Esophagus muscularis mucosa (tissue), 4 donors: Measurements from ENCODE around the gene NT5C3A. TPM values are rescaled to one million over a fixed set of nuclear protein-coding genes. Genes with fewer than 3 reads are reported as not detected.
"Not testable (repeated sequence)": the region's sequence is repeated elsewhere in the genome, so short reads cannot be mapped to it uniquely, and the experiment has no call there.

ENCODE experiments used
- DNase-seq: peaks from one replicate; pipeline ENCODE4 v3.0.0-alpha.2; 2017; ENCODE audit errors: extremely low spot score
- H3K27ac ChIP-seq, 4 donors: fragments of 200-600 bp; sonication (generic); replicated peaks in 1 of 4; 1 replicate in 3 of 4; 2 replicates in 1 of 4; pipeline ENCODE4 v1.5.1; 2016 to 2019; ENCODE audit warnings: mild to moderate bottlenecking in 1 of 4
- H3K27me3 ChIP-seq, 4 donors: fragments of 200-600 bp; sonication (generic); one replicate each; pipeline versions ENCODE4 v1.5.1 to v1.6.0; 2016 to 2019
- H3K36me3 ChIP-seq, 4 donors: fragments of 200-600 bp; sonication (generic); one replicate each; pipeline ENCODE4 v1.5.1; 2016 to 2019
- H3K4me1 ChIP-seq, 4 donors: fragments of 200-600 bp; sonication (generic); one replicate each; pipeline ENCODE4 v1.5.1; 2016 to 2019
- H3K4me3 ChIP-seq, 4 donors: fragments of 200-600 bp; sonication (generic); 1 replicate in 2 of 4; 2 replicates in 2 of 4; pipeline ENCODE4 v1.5.1; 2016 to 2019; ENCODE audit warnings: mild to moderate bottlenecking in 4 of 4, moderate library complexity in 1 of 4
- H3K9me3 ChIP-seq, 4 donors: fragments of 200-600 bp; sonication (generic); 1 replicate in 3 of 4; 2 replicates in 1 of 4; pipeline ENCODE4 v1.5.1; 2016 to 2019
- CTCF ChIP-seq, 3 experiments: fragments of 200-600 bp in 2 of 3; fragments of 450-650 bp in 1 of 3; sonication (generic) in 2 of 3; IDR thresholded peaks; one replicate each; pipeline ENCODE4 v1.5.1; 2017 to 2019; ENCODE audit warnings: antibody characterized with exemption in 3 of 3, mild to moderate bottlenecking in 2 of 3, moderate library complexity in 1 of 3
- EP300 ChIP-seq: sonication (generic); formaldehyde crosslinking; IDR thresholded peaks from one replicate; pipeline ENCODE4 v1.6.1; 2017; ENCODE audit warnings: antibody characterized with exemption
- POLR2A ChIP-seq: fragments of 450-650 bp; IDR thresholded peaks from one replicate; pipeline ENCODE4 v1.6.1; 2017; ENCODE audit warnings: antibody characterized with exemption, moderate library complexity, mild to moderate bottlenecking, low read depth
- POLR2AphosphoS5 ChIP-seq, 2 donors: sonication (generic); formaldehyde crosslinking; IDR thresholded peaks; one replicate each; pipeline ENCODE4 v1.6.1; 2017; ENCODE audit warnings: antibody characterized with exemption in 2 of 2
- WGBS: methylation state at CpG from one replicate; pipeline ENCODE4 v1.1.5; 2018; 5-methylcytosine and 5-hydroxymethylcytosine counted together
- intact Hi-C: fragments of 100-400 bp; cut with DNase I; formaldehyde crosslinking; loops from one replicate; pipeline ENCODE4 v1.15.1; 2023
- total RNA-seq, 4 donors: library from RNA; depleted of rRNA; stranded (reverse); fragments of >200 nt; gene quantifications; one replicate each; pipeline versions ENCODE4 v1.1.0 to v1.2.1, GENCODE V29; 2016

NT5C3A gene
- total RNA-seq, 4 donors from 2014 or later = 13.9 to 22.0 (median 19.7) TPM

DNA sequence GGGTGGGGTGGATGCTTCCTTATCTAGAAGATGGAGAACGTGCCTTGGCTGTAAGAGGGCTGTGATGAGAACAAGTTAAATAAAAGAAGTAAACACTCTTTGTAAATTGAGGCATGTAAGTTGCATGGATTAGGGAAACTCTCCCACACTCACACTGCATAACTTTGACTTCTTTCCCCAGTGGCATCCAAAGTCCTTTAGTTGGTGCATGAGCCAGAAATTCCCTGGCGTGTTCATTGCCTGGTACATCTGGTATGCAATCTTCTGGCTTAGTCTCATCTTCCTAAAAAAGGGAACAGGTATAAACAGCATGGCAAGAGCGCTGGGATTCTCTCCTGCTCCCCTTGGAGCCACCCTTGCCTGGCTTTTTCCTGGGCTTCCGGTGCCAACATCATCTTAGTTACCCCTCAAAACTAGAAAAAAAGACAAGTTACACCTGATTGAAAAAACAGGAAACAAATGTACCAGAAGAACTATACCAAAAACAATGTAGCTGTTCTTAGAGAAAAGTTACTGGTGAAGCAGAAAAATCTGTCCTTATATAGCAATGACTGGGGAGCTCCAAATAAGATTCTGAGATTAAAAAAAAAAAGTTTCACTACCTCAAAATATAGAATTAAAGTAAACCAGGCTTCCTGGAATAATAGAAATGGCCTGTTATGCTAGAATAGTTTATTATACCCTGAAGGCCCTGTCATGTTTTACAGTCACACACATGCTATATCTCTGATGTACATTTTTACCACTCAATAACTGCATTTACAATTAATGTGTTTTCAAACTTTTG is 36.8 kb upstream of the NT5C3A start:
- peaks cover 65 to 94% (median 74%) of the 10 kb centered on the region in 4 donors for H3K36me3 ChIP-seq
- H3K27ac ChIP-seq = no peak overlapping the region
- no peak overlapping the region for H3K4me3 ChIP-seq
- H3K4me1 ChIP-seq = peaks cover 0 to 12% (median 0%) of the 10 kb centered on the region in 4 donors
- no peaks in the 10 kb centered on the region for H3K27me3 ChIP-seq
- TF ChIP-seq CTCF (IDR thresholded peaks at IDR 0.05) = no peak
- TF ChIP-seq POLR2AphosphoS5 (IDR thresholded peaks at IDR 0.05) = no peak
- no peak for TF ChIP-seq POLR2A
- TF ChIP-seq EP300 = no peak
- 52% methylated on average over 4 of the region's 4 CpGs for WGBS
- DNase-seq = no peak
- intact Hi-C loops = no loop called here
- H3K9me3 ChIP-seq = no peaks in the 10 kb centered on the region

DNA sequence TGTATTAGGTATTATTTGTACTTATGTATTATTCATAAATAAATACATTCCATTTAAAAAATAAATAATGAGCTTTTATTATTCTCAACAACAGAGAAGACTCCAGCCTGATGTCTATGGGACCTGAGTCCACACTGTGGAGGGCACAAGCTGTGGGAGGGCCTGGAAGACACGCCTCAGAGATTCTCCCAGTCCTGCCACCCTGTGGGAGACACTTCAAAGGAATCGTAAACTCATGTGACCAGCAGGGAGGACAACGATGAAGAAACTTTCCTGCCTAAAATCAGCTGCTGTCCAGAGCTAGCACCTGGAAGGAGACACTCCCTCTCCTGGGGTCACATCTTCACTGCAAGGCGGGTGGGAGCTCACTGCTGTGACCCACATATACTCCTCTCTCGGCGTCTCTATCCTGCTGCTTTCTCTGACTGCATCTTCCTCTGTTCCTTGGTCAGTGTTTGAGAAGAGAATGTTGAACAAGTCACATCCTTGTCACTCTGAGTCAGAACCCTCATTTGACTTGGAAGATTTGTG is 32.2 kb upstream of the NT5C3A start:
- WGBS = 85% methylated on average over 2 of the region's 6 CpGs
- DNase-seq, intact Hi-C loops, H3K27me3 ChIP-seq, H3K27ac ChIP-seq, H3K4me3 ChIP-seq, H3K9me3 ChIP-seq, H3K4me1 ChIP-seq: not testable (repeated sequence)
- peaks cover 50 to 70% (median 61%) of the 10 kb centered on the region in 4 donors for H3K36me3 ChIP-seq

DNA sequence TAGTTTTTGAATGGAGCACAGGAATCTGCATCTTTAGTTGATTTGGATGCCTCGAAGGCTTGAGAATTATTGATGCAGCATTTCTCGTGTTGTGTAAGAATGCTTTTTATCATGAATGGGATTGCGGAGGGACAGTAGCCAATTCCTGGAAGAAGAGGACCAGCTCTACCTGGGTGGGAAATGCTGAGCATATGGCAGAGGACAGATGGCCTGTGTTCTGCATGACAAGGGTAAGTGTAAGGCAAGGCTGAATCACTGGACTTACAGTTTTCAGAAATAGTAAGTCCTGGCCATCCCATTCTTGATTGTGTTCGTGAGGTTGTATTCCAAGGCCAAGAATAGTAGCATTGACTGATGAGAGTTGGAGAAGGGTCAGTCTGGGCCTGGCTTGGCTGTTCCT is 30.7 kb upstream of the NT5C3A start:
- no peak overlapping the region for H3K27ac ChIP-seq
- H3K4me3 ChIP-seq = no peak overlapping the region
- 87% methylated on average over 4 of the region's 4 CpGs for WGBS
- DNase-seq = no peak
- intact Hi-C loops = no loop called here
- peaks cover 42 to 55% (median 48%) of the 10 kb centered on the region in 4 donors for H3K36me3 ChIP-seq
- no peak for TF ChIP-seq CTCF (IDR thresholded peaks at IDR 0.05)
- no peak for TF ChIP-seq POLR2AphosphoS5 (IDR thresholded peaks at IDR 0.05)
- no peak for TF ChIP-seq EP300
- TF ChIP-seq POLR2A = no peak
- no peaks in the 10 kb centered on the region for H3K4me1 ChIP-seq
- no peaks in the 10 kb centered on the region for H3K9me3 ChIP-seq
- no peaks in the 10 kb centered on the region for H3K27me3 ChIP-seq

GRCh38 chr7:33091641-33092191 is 29.1 kb upstream of the NT5C3A start:
- WGBS = 80% methylated on average over 5 of the region's 5 CpGs
- intact Hi-C loops = no loop called here
- TF ChIP-seq CTCF (IDR thresholded peaks at IDR 0.05) (no peak), POLR2A (no peak), EP300 (no peak), POLR2AphosphoS5 (IDR thresholded peaks at IDR 0.05) (no peak)

GRCh38 chr7:33091111-33091531 is 28.5 kb upstream of the NT5C3A start:
- H3K4me1 ChIP-seq = peaks cover 0 to 4% (median 0%) of the 10 kb centered on the region in 4 donors
- H3K9me3 ChIP-seq = no peaks in the 10 kb centered on the region
- no peak for DNase-seq
- WGBS = 90% methylated on average over 4 of the region's 4 CpGs
- no peak overlapping the region for H3K27ac ChIP-seq
- intact Hi-C loops = no loop called here
- peaks cover 22 to 33% (median 28%) of the 10 kb centered on the region in 4 donors for H3K36me3 ChIP-seq
- H3K4me3 ChIP-seq = no peak overlapping the region
- no peaks in the 10 kb centered on the region for H3K27me3 ChIP-seq
- no peak for TF ChIP-seq EP300
- no peak for TF ChIP-seq CTCF (IDR thresholded peaks at IDR 0.05)

More at GRCh38 chr7:33091641-33092191, 29.1 kb upstream of the NT5C3A start:
- no peak overlapping the region for H3K4me3 ChIP-seq
- peaks cover 27 to 39% (median 34%) of the 10 kb centered on the region in 4 donors for H3K36me3 ChIP-seq
- no peak overlapping the region for H3K27ac ChIP-seq
- H3K9me3 ChIP-seq = no peaks in the 10 kb centered on the region
- H3K4me1 ChIP-seq = peaks cover 0 to 4% (median 0%) of the 10 kb centered on the region in 4 donors
- H3K27me3 ChIP-seq = no peaks in the 10 kb centered on the region
- DNase-seq = no peak
